Measurements from ENCODE around the gene DKK1.
"Not testable (repeated sequence)": the region's sequence is repeated elsewhere in the genome, so short reads cannot be mapped to it uniquely, and the experiment has no call there.

DKK1 gene

GRCh38 chr10:52318822-52319464 lies 4.9 kb downstream of the DKK1 start:
- no peak for FAIRE-seq

- FAIRE-seq: no peak
These were observed 5.8 kb downstream of the DKK1 start for GRCh38 chr10:52319926-52320325.

- no peak for FAIRE-seq
These were observed 8.2 kb downstream of the DKK1 start for GRCh38 chr10:52322323-52322722.

GRCh38 chr10:52322936-52323335 lies 8.9 kb downstream of the DKK1 start:
- no peak for FAIRE-seq

GRCh38 chr10:52326382-52326781 lies 12.3 kb downstream of the DKK1 start:
- FAIRE-seq: no peak

- FAIRE-seq: no peak
These were observed 17.7 kb downstream of the DKK1 start for GRCh38 chr10:52331638-52332364.

- no peak for FAIRE-seq
These were observed 18.7 kb downstream of the DKK1 start for GRCh38 chr10:52332815-52333214.

- no peak for FAIRE-seq
These were observed 20.5 kb downstream of the DKK1 start for GRCh38 chr10:52334595-52334994.

- FAIRE-seq: no peak
These were observed 21.6 kb downstream of the DKK1 start for GRCh38 chr10:52335665-52336064.

- FAIRE-seq: no peak
These were observed 23.1 kb downstream of the DKK1 start for GRCh38 chr10:52337225-52337624.

- FAIRE-seq: no peak
These were observed 29.4 kb downstream of the DKK1 start for GRCh38 chr10:52343439-52343838.

GRCh38 chr10:52346394-52347326 lies 32.6 kb downstream of the DKK1 start:
- no peak for FAIRE-seq

GRCh38 chr10:52347327-52347667 lies 33.2 kb downstream of the DKK1 start:
- FAIRE-seq: no peak

GRCh38 chr10:52348037-52348564 lies 34.0 kb downstream of the DKK1 start:
- FAIRE-seq: no peak

GRCh38 chr10:52351914-52352330 lies 37.8 kb downstream of the DKK1 start:
- FAIRE-seq: no peak

- FAIRE-seq: no peak
These were observed 39.1 kb downstream of the DKK1 start for GRCh38 chr10:52353205-52353604.

- no peak for FAIRE-seq
These were observed 39.9 kb downstream of the DKK1 start for GRCh38 chr10:52353960-52354394.

- FAIRE-seq: no peak
These were observed 43.9 kb downstream of the DKK1 start for GRCh38 chr10:52357971-52358370.

- FAIRE-seq: no peak
These were observed 45.4 kb downstream of the DKK1 start for GRCh38 chr10:52359441-52359840.

GRCh38 chr10:52365547-52366432 lies 51.7 kb downstream of the DKK1 start:
- not testable (repeated sequence) for FAIRE-seq
